Left hindlimb (tissue), 1 donor: ENCODE results near the gene CCER1.

Experiments used
- DNase-seq: peaks from one replicate; pipeline ENCODE4 v3.0.0-alpha.2; 2018

Gene CCER1

GRCh38 chr12:90916516-90916915 lies 38.5 kb downstream of the CCER1 start:
- no peak for DNase-seq

DNA sequence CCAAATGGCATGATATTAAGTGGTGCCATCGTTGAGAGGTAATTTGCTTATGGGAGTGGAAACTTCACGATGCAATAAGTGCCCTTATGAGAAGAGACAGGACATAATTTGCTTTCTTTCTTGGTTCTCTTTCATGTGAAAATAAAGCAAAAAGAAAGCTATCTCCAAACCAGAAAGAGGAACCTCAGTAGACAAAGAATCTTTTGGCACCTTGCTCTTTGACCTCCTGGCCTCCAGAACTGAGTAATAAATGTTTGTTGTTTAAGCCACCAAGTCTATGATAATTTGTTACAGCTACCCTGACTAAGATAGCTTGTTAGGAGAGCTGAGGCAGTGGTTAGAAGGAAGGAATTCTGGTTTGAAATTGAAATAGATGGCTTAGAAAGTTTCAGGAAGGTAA lies 39.6 kb downstream of the CCER1 start:
- no peak for DNase-seq

DNA sequence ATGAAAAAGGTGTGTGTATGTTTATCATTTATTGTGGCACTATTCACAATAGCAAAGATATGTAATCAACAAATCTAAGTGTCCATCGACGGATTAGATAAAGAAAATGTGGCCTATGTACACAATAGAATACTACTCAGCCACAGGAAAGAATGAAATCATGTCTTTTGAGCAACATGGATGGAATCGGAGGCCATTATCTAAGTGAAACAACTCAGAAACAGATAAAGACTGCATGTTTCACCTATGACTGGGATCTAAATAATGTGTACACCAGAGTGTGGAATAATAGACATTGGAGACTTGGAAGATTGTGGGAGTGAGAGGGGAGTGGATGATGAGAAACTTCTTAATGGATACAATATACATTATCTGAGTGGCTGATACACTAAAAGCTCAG lies 44.0 kb downstream of the CCER1 start:
- DNase-seq, result no peak

- DNase-seq, result no peak
These were observed 45.8 kb downstream of the CCER1 start for GRCh38 chr12:90909069-90909770.

DNA sequence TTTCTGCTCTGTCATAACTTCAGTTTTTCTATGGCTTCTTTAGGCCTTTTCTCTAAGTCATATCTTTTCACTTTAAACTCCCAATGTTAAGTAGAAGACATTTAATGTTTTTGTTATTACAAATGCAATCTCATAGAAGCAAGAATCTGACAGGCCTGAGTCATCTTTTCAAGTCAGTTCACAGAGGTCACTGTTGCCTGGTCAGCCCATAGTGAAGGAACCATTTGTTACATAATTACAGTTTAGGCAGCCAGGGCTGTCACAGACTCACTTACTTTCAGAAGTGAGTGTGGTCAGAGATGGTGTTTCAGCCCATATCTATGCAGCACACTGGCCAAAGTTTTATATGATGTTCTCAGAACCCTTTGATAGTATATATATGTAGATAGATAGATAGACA lies 46.5 kb downstream of the CCER1 start:
- no peak for DNase-seq

DNA sequence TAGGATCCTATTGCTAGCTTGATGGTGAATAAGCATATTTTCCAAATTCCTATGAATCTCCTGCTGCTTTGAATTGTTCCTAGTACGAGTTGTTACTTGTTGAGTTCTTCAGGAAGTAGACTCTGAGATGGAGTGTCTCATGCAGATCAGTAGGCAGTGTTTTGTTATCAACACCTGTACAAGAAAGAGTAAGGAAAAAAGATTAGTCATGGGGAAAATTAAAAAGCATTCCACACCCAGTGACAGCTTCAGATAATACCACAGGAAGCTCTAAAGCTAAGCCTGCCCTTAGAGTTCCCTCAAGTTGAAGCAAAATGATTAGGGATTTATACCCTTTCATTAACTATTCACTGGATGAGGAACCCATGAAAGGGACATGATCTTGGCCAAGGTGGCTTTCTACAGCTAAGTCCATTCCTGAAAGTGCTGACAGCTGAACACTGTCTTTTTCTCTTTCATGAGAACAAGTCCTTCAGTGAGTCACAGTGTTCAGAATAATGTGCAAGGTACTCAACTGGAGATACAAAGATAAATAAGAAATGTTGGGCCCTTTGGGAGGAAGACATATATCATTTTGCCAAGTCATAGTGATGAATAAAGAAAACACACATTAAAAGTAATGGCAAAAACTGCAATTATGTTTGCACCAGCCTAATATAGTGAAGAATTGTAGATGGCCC lies 49.1 kb downstream of the CCER1 start:
- no peak for DNase-seq

GRCh38 chr12:90902596-90902995 lies 52.4 kb downstream of the CCER1 start:
- DNase-seq, result no peak
